ENCODE measurements around the gene PCDHA7.

DNA sequence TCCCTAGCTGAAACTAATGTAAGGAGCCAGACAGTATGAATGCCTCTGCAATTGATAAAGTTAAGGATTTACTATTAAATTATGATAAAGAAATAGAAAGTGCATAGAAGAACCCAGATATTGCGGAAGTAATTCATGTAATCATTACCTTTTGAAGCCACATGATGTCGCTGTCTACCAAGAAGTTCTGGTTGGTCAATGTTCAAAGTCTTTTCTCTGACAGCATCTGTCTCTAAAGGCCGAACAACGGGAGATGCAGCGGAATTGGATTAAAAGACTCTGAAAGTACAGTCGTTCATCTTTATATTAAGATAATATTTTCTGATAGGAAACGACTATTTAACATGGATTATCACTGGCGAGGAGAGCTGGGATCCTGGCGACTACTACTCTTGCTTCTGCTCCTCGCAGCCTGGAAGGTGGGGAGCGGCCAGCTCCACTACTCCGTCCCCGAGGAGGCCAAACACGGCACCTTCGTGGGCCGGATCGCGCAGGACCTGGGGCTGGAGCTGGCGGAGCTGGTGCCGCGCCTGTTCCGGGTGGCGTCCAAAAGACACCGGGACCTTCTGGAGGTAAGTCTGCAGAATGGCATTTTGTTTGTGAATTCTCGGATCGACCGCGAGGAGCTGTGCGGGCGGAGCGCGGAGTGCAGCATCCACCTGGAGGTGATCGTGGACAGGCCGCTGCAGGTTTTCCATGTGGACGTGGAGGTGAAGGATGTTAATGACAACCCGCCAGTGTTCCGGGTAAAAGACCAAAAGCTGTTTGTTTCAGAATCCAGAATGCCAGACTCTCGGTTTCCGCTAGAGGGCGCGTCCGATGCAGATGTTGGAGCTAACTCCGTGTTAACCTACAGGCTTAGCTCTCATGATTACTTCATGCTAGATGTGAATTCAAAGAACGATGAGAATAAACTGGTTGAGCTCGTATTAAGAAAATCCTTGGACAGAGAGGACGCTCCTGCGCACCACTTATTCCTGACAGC is 7.2 kb downstream of the PCDHA7 start, which contains the start of gene PCDHA8:
- TF ChIP-seq, protein P1, sequence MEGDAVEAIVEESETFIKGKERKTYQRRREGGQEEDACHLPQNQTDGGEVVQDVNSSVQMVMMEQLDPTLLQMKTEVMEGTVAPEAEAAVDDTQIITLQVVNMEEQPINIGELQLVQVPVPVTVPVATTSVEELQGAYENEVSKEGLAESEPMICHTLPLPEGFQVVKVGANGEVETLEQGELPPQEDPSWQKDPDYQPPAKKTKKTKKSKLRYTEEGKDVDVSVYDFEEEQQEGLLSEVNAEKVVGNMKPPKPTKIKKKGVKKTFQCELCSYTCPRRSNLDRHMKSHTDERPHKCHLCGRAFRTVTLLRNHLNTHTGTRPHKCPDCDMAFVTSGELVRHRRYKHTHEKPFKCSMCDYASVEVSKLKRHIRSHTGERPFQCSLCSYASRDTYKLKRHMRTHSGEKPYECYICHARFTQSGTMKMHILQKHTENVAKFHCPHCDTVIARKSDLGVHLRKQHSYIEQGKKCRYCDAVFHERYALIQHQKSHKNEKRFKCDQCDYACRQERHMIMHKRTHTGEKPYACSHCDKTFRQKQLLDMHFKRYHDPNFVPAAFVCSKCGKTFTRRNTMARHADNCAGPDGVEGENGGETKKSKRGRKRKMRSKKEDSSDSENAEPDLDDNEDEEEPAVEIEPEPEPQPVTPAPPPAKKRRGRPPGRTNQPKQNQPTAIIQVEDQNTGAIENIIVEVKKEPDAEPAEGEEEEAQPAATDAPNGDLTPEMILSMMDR (IDR thresholded peaks at IDR 0.05), result no peak
- no peak for TF ChIP-seq POLR2A (IDR thresholded peaks at IDR 0.05; ENCODE audit: low read depth)

Data from esophagus muscularis mucosa (tissue), 3 donors.